ENCODE data around the gene NOS3. TPM values are rescaled to one million over a fixed set of nuclear protein-coding genes. Genes with fewer than 3 reads are reported as not detected.
A peak's percentile ranks its signal among the peaks of the same experiment; 100 is the strongest.

The NOS3 gene
- total and polyA plus RNA-seq, 9 of the 15 experiments (the other 6 are each of a cell fraction or from before 2014, with no cell fraction given): 1.1 to 121 (median 23.6) TPM

GRCh38 chr7:151003572-151003971 lies 12.8 kb downstream of the NOS3 start (continued):
- TF ChIP-seq ATF2 (CRISPR knock-in tag; IDR thresholded peaks at IDR 0.05) (no peak), HDGF (IDR thresholded peaks at IDR 0.05) (0 out of 2 replicates have a peak, but pooled peaks have one; percentile 38), ILF3 (IDR thresholded peaks at IDR 0.05; ENCODE audit: borderline replicate concordance) (no peak), ZNF318 (IDR thresholded peaks at IDR 0.05; ENCODE audit: borderline replicate concordance in 1 of 2, low read depth in 1 of 2) (peak in 1 of 2 experiments; percentile 43; a peak in 1 of 4 replicates), ZNF3 (CRISPR knock-in tag; IDR thresholded peaks at IDR 0.05) (no peak), ATF3 (IDR thresholded peaks at IDR 0.05) (peak; percentile 47), ATF3 (CRISPR knock-in tag; conservative IDR thresholded peaks at IDR 0.05) (peak; percentile 83), ZBTB33 (CRISPR knock-in tag; IDR thresholded peaks at IDR 0.05) (peak; percentile 60; the same call in 1 of the 2 replicates), DNMT1 (IDR thresholded peaks at IDR 0.05) (no peak), MAX (CRISPR knock-in tag; IDR thresholded peaks at IDR 0.05) (no peak), MTA1 (IDR thresholded peaks at IDR 0.05; ENCODE audit: borderline replicate concordance) (no peak), L3MBTL2 (IDR thresholded peaks at IDR 0.05) (peak; percentile 81), MCM5 (IDR thresholded peaks at IDR 0.05; ENCODE audit: low read depth) (no peak), SNAPC5 (CRISPR knock-in tag; IDR thresholded peaks at IDR 0.05) (no peak)

Data from K562 (cell line).